Adrenal gland (tissue), 12 donors: ENCODE results near the gene CDK14. TPM values are rescaled to one million over a fixed set of nuclear protein-coding genes. Genes with fewer than 3 reads are reported as not detected.
"Not testable (repeated sequence)": the region's sequence is repeated elsewhere in the genome, so short reads cannot be mapped to it uniquely, and the experiment has no call there.

Source experiments
- DNase-seq, 7 donors: peaks; one replicate each; pipeline ENCODE4 v3.0.0-alpha.2; 2019 to 2020
- H3K27ac ChIP-seq, 5 donors: fragments of 200-600 bp; sonication (generic) in 4 of 5; 1 replicate in 3 of 5; 2 replicates in 2 of 5; pipeline versions ENCODE4 v1.5.1 to v1.8.0; 2016 to 2020; ENCODE audit warnings: mild to moderate bottlenecking in 1 of 5
- H3K27me3 ChIP-seq: fragments of 200-600 bp; 2 replicates; pipeline ENCODE4 v1.8.0; 2021
- H3K36me3 ChIP-seq, 2 donors: fragments of 200-600 bp; replicated peaks in 1 of 2; 1 replicate in 1 of 2; 2 replicates in 1 of 2; pipeline versions ENCODE4 v1.5.1 to v1.8.0; 2018 to 2022
- H3K4me1 ChIP-seq, 2 donors: fragments of 200-600 bp; replicated peaks in 1 of 2; 1 replicate in 1 of 2; 2 replicates in 1 of 2; pipeline versions ENCODE4 v1.5.1 to v1.8.0; 2018 to 2021
- H3K4me3 ChIP-seq, 4 donors: fragments of 200-600 bp; sonication (generic) in 3 of 4; one replicate each; pipeline ENCODE4 v1.5.1; 2016 to 2018
- H3K9me3 ChIP-seq, 3 donors: fragments of 200-600 bp; sonication (generic) in 1 of 3; replicated peaks in 1 of 3; 1 replicate in 2 of 3; 2 replicates in 1 of 3; pipeline versions ENCODE4 v1.5.1 to v1.8.0; 2016 to 2021
- CTCF ChIP-seq, 6 experiments: fragments of 450-650 bp in 4 of 6; fragments of 200-600 bp in 2 of 6; sonication (generic) in 1 of 6; IDR thresholded peaks; 1 replicate in 5 of 6; 2 replicates in 1 of 6; pipeline versions ENCODE4 v1.5.1 to v1.8.0; 2016 to 2021; ENCODE audit warnings: antibody characterized with exemption in 6 of 6, mild to moderate bottlenecking in 2 of 6, moderate library complexity in 1 of 6
- POLR2A ChIP-seq, 2 donors: fragments of 450-650 bp; IDR thresholded peaks; one replicate each; pipeline ENCODE4 v1.6.1; 2017; ENCODE audit warnings: antibody characterized with exemption in 2 of 2, mild to moderate bottlenecking in 2 of 2, moderate library complexity in 1 of 2
- WGBS, 4 donors: extraction: QIAGEN DNeasy Blood & Tissue Kit in 2 of 4; methylation state at CpG; one replicate each; pipeline versions ENCODE4 v1.1.5 to v1.1.7; 2013 to 2017; 5-methylcytosine and 5-hydroxymethylcytosine counted together
- intact Hi-C, 2 donors: fragments of 100-400 bp; cut with DNase I; formaldehyde crosslinking; loops; one replicate each; pipeline versions ENCODE4 v1.14.1 to v1.15.0; 2022 to 2023
- polyA plus RNA-seq, 3 donors: library from polyadenylated mRNA; stranded (reverse); fragments of 200-250 nt in 2 of 3; fragments of 350-450 nt in 1 of 3; fragmentation: Illumina TruSeq in 1 of 3; extraction: RNeasy Lipid Tissue Mini Kit (QIAGEN cat#74804) in 1 of 3; gene quantifications; one replicate each; pipeline ENCODE4 v1.2.3, GENCODE V29; 2013 to 2014
- total RNA-seq, 9 donors: library from RNA; depleted of rRNA in 4 of 9; stranded (reverse); fragments of >200 nt in 4 of 9; fragments of 120-200 nt in 1 of 9; fragmentation: NEBNext Ultra II Directional in 1 of 9; extraction: Animal tissue kit (Norgen Biotek cat#: 25700) in 1 of 9; gene quantifications; one replicate each; pipeline versions ENCODE4 v1.1.0 to v1.2.4, GENCODE V29; 2013 to 2023
- donor health status: healthy with polysubstance abuse.
- donor health status: Bipolar disorder and iron deficiency.
- donor health status: DM: yes; HTN: yes; CAD: no.
- donor health status: DM: no; HTN: no; CAD: no.
- donor health status: DM: no; HTN: no; CAD: no.
- donor health status: DM: yes; HTN: yes; CAD: no.

The CDK14 gene
- total and polyA plus RNA-seq, 12 donors = 1.9 to 14.5 (median 7.6) TPM

- intact Hi-C loops = no loop called here
- Histone ChIP-seq H3K9me3 (no peaks in the 10 kb centered on the region), H3K27me3 (no peaks in the 10 kb centered on the region), H3K27ac (no peak overlapping the region), H3K4me3 (no peak overlapping the region), H3K4me1 (no peaks in the 10 kb centered on the region), H3K36me3 (no peaks in the 10 kb centered on the region)
- TF ChIP-seq CTCF (IDR thresholded peaks at IDR 0.05) (no peak), POLR2A (IDR thresholded peaks at IDR 0.05) (no peak)
- 53 to 60% (median 56%) methylated on average over 1 of the region's 1 CpG for WGBS, 4 donors
- no peak for DNase-seq
These were observed 208.2 kb downstream of the CDK14 start for GRCh38 chr7:90804370-90804769.

GRCh38 chr7:90815552-90815951, 219.4 kb downstream of the CDK14 start:
- H3K27me3 ChIP-seq, H3K9me3 ChIP-seq, H3K4me1 ChIP-seq, H3K4me3 ChIP-seq, DNase-seq, H3K27ac ChIP-seq, H3K36me3 ChIP-seq, intact Hi-C loops: not testable (repeated sequence)
- WGBS, 4 donors = 83 to 97% (median 91%) methylated on average over 2 of the region's 2 CpGs

- intact Hi-C loops = no loop called here
- TF ChIP-seq CTCF (IDR thresholded peaks at IDR 0.05) (no peak), POLR2A (IDR thresholded peaks at IDR 0.05) (no peak)
- Histone ChIP-seq H3K27me3 (no peaks in the 10 kb centered on the region), H3K4me3 (no peak overlapping the region), H3K27ac (no peak overlapping the region), H3K9me3 (no peaks in the 10 kb centered on the region), H3K4me1 (peaks cover 0 to 6% of the 10 kb centered on the region in 2 donors), H3K36me3 (no peaks in the 10 kb centered on the region)
- 61 to 71% (median 66%) methylated on average over 6 of the region's 6 CpGs for WGBS, 4 donors
- DNase-seq = no peak
These were observed 220.5 kb downstream of the CDK14 start for GRCh38 chr7:90816511-90817142.

GRCh38 chr7:90817151-90817550, 221.0 kb downstream of the CDK14 start:
- H3K4me3 ChIP-seq = no peak overlapping the region
- DNase-seq = no peak
- H3K4me1 ChIP-seq = peaks cover 0 to 6% of the 10 kb centered on the region in 2 donors
- H3K27me3 ChIP-seq = no peaks in the 10 kb centered on the region
- no peaks in the 10 kb centered on the region for H3K9me3 ChIP-seq
- intact Hi-C loops = no loop called here
- no peak overlapping the region for H3K27ac ChIP-seq
- H3K36me3 ChIP-seq = no peaks in the 10 kb centered on the region
- WGBS, 4 donors = 49 to 63% (median 57%) methylated on average over 4 of the region's 4 CpGs
- TF ChIP-seq CTCF (IDR thresholded peaks at IDR 0.05) = no peak
- no peak for TF ChIP-seq POLR2A (IDR thresholded peaks at IDR 0.05)

GRCh38 chr7:90817846-90818245, 221.7 kb downstream of the CDK14 start:
- no peaks in the 10 kb centered on the region for H3K27me3 ChIP-seq
- WGBS, 4 donors = 39 to 54% (median 50%) methylated on average over 2 of the region's 2 CpGs
- TF ChIP-seq POLR2A (IDR thresholded peaks at IDR 0.05) = no peak
- intact Hi-C loops = no loop called here
- H3K27ac ChIP-seq = no peak overlapping the region
- H3K9me3 ChIP-seq = no peaks in the 10 kb centered on the region
- no peaks in the 10 kb centered on the region for H3K36me3 ChIP-seq
- H3K4me3 ChIP-seq = no peak overlapping the region
- H3K4me1 ChIP-seq = peaks cover 0 to 6% of the 10 kb centered on the region in 2 donors
- no peak for DNase-seq
